CD1c-positive myeloid dendritic cell (primary cell): ENCODE results near the gene TEX22.

ENCODE experiments used
- DNase-seq: peaks from one replicate; pipeline ENCODE4 v3.0.0-alpha.2; 2016; ENCODE audit errors: extremely low spot score

TEX22 gene

GRCh38 chr14:105456736-105457617 is 58.6 kb downstream of the TEX22 start:
- no peak for DNase-seq

- DNase-seq: no peak
Measured at GRCh38 chr14:105458010-105458409, 59.7 kb downstream of the TEX22 start.

- DNase-seq: no peak
Measured at GRCh38 chr14:105458571-105458970, 60.2 kb downstream of the TEX22 start.

- DNase-seq: no peak
Measured at GRCh38 chr14:105460116-105460515, 61.8 kb downstream of the TEX22 start.

- no peak for DNase-seq
Measured at GRCh38 chr14:105460616-105461015, 62.3 kb downstream of the TEX22 start.

GRCh38 chr14:105461903-105462302 is 63.6 kb downstream of the TEX22 start:
- DNase-seq: no peak
